SK-N-SH (cell line): Measurements from ENCODE around the gene SCAMP3. TPM values are rescaled to one million over a fixed set of nuclear protein-coding genes. Genes with fewer than 3 reads are reported as not detected.
A peak's percentile ranks its signal among the peaks of the same experiment; 100 is the strongest.

ENCODE experiments used
- CTCF ChIA-PET: fragments of 300-600, 350-600 bp; formaldehyde crosslinking; extraction: SDS; loops from one replicate; lab custom pipeline; 2021; lab: Yijun Ruan, JAX
- POLR2A ChIA-PET: fragments of 350-600 bp; sonication (Branson Sonifier 250); formaldehyde crosslinking; extraction: SDS; loops from one replicate; lab custom pipeline; 2020; ENCODE audit warnings: antibody characterized with exemption, inconsistent platforms; lab: Yijun Ruan, JAX
- DNase-seq: peaks from one replicate; pipeline ENCODE4 v3.0.0; 2012
- H2AFZ ChIP-seq: fragments of 200-600 bp; sonication (generic); 2 replicates; pipeline ENCODE4 v1.8.1; 2016; ENCODE audit warnings: antibody characterized with exemption, mild to moderate bottlenecking, low read depth
- H3F3A ChIP-seq: fragments of 200-600 bp; sonication (generic); replicated peaks from 2 replicates; pipeline ENCODE3; 2016; ENCODE audit warnings: antibody characterized with exemption, mild to moderate bottlenecking; ENCODE audit not compliant: insufficient read depth
- H3K27ac ChIP-seq, 2 experiments: fragments of 200-500 bp in 1 of 2; fragments of 200-600 bp in 1 of 2; sonication (Bioruptor generic) in 1 of 2; sonication (generic), shearing (Covaris generic) in 1 of 2; 2 replicates each; pipeline versions ENCODE4 v1.5.1 to v1.6.1; 2014 to 2016; ENCODE audit warnings: low read depth in 2 of 2, inconsistent platforms in 1 of 2, low read length in 1 of 2, mild to moderate bottlenecking in 1 of 2, mixed read lengths in 1 of 2
- H3K27me3 ChIP-seq: fragments of 200-600 bp; sonication (generic), shearing (Covaris generic); 2 replicates; pipeline ENCODE4 v1.6.1; 2016; ENCODE audit warnings: mixed run types; ENCODE audit not compliant: insufficient read depth
- H3K36me3 ChIP-seq, 2 experiments: fragments of 200-500 bp in 1 of 2; fragments of 200-600 bp in 1 of 2; sonication (Bioruptor generic) in 1 of 2; sonication (generic) in 1 of 2; replicated peaks in 1 of 2; 2 replicates each; pipeline versions ENCODE3 to v1.5.1; 2014 to 2016; ENCODE audit warnings: low read length in 1 of 2, mild to moderate bottlenecking in 1 of 2; ENCODE audit not compliant: insufficient read depth in 2 of 2, control insufficient read depth in 1 of 2
- H3K4me1 ChIP-seq, 2 experiments: fragments of 200-500 bp in 1 of 2; fragments of 200-600 bp in 1 of 2; sonication (Bioruptor generic) in 1 of 2; sonication (generic), shearing (Covaris generic) in 1 of 2; 2 replicates each; pipeline versions ENCODE4 v1.5.1 to v1.6.1; 2014 to 2016; ENCODE audit warnings: low read depth in 1 of 2, low read length in 1 of 2, mixed run types in 1 of 2; ENCODE audit not compliant: insufficient read depth in 2 of 2, control insufficient read depth in 1 of 2
- H3K4me2 ChIP-seq: fragments of 200-600 bp; sonication (generic), shearing (Covaris generic); 2 replicates; pipeline ENCODE4 v1.6.1; 2017; ENCODE audit warnings: mixed run types
- H3K4me3 ChIP-seq, 2 experiments: fragments of 200-500 bp in 1 of 2; fragments of 200-600 bp in 1 of 2; sonication (Bioruptor generic) in 1 of 2; sonication (generic), shearing (Covaris generic) in 1 of 2; 2 replicates each; pipeline versions ENCODE4 v1.5.1 to v1.8.1; 2014 to 2016; ENCODE audit warnings: low read depth in 2 of 2, inconsistent platforms in 1 of 2, low read length in 1 of 2, mild to moderate bottlenecking in 1 of 2, mixed read lengths in 1 of 2, moderate library complexity in 1 of 2
- H3K79me2 ChIP-seq: fragments of 200-600 bp; sonication (generic); 2 replicates; pipeline ENCODE4 v1.8.1; 2017; ENCODE audit warnings: mild to moderate bottlenecking; ENCODE audit not compliant: insufficient read depth
- H3K9ac ChIP-seq: fragments of 200-600 bp; sonication (generic); 2 replicates; pipeline ENCODE4 v1.6.1; 2017; ENCODE audit warnings: mixed run types
- H3K9me2 ChIP-seq: fragments of 200-600 bp; sonication (generic); 2 replicates; pipeline ENCODE4 v1.6.1; 2017; ENCODE audit warnings: mixed run types
- H3K9me3 ChIP-seq: fragments of 200-600 bp; sonication (generic); 2 replicates; pipeline ENCODE4 v1.6.1; 2017; ENCODE audit warnings: mixed run types, mild to moderate bottlenecking, moderate library complexity
- H4K20me1 ChIP-seq: fragments of 200-600 bp; sonication (generic); 2 replicates; pipeline ENCODE4 v1.6.1; 2017; ENCODE audit warnings: mild to moderate bottlenecking, mixed run types; ENCODE audit not compliant: insufficient read depth
- CHD2 ChIP-seq: fragments of 150-350 bp; IDR thresholded peaks from 2 replicates; pipeline ENCODE4 v1.6.1; 2018; ENCODE audit warnings: low read length; ENCODE audit not compliant: partially characterized antibody
- ELF1 ChIP-seq: IDR thresholded peaks from 2 replicates; pipeline ENCODE4 v1.4.0; 2012
- EZH2phosphoT487 ChIP-seq: fragments of 200-600 bp; sonication (generic); IDR thresholded peaks from 2 replicates; pipeline ENCODE4 v1.6.1; 2017; ENCODE audit warnings: low read depth, mixed run types, mild to moderate bottlenecking, antibody characterized with exemption, moderate library complexity, borderline replicate concordance
- FOSL2 ChIP-seq: IDR thresholded peaks from 2 replicates; pipeline ENCODE4 v1.4.0; 2012; ENCODE audit warnings: low read depth, mild to moderate bottlenecking, moderate library complexity, borderline replicate concordance
- FOXJ3 ChIP-seq: sonication (generic); formaldehyde crosslinking; IDR thresholded peaks from 2 replicates; pipeline ENCODE4 v1.5.1; 2020; ENCODE audit warnings: mild to moderate bottlenecking, missing genetic modification reagents
- FOXM1 ChIP-seq: IDR thresholded peaks from 2 replicates; pipeline ENCODE4 v1.4.0; 2012; ENCODE audit warnings: low read depth, mild to moderate bottlenecking
- GABPA ChIP-seq: IDR thresholded peaks from 2 replicates; pipeline ENCODE4 v1.4.0; 2012; ENCODE audit warnings: low read depth, mild to moderate bottlenecking
- GATA2 ChIP-seq: sonication (generic); formaldehyde crosslinking; IDR thresholded peaks from 2 replicates; pipeline ENCODE4 v1.5.0; 2020; ENCODE audit warnings: mild to moderate bottlenecking, missing genetic modification reagents
- JUND ChIP-seq: IDR thresholded peaks from 2 replicates; pipeline ENCODE4 v1.4.0; 2012
- MEF2A ChIP-seq: IDR thresholded peaks from 2 replicates; pipeline ENCODE4 v1.4.0; 2012; ENCODE audit warnings: low read depth, borderline replicate concordance
- MXI1 ChIP-seq: IDR thresholded peaks from 2 replicates; pipeline ENCODE4 v1.6.1; 2012; ENCODE audit warnings: mild to moderate bottlenecking, low read depth, low read length, improper control_type of control experiment
- NFIC ChIP-seq: IDR thresholded peaks from 2 replicates; pipeline ENCODE4 v1.4.0; 2012; ENCODE audit warnings: borderline replicate concordance
- NRF1 ChIP-seq: IDR thresholded peaks from 2 replicates; pipeline ENCODE4 v1.6.1; 2012; ENCODE audit warnings: low read depth, mild to moderate bottlenecking, low read length
- RXRA ChIP-seq: IDR thresholded peaks from 2 replicates; pipeline ENCODE4 v1.4.0; 2012; ENCODE audit warnings: low read depth, mild to moderate bottlenecking, borderline replicate concordance
- SMC3 ChIP-seq: IDR thresholded peaks from 2 replicates; pipeline ENCODE4 v1.6.1; 2012; ENCODE audit warnings: low read depth, low read length, improper control_type of control experiment
- TAF1 ChIP-seq: IDR thresholded peaks from 2 replicates; pipeline ENCODE4 v1.6.1; 2012; ENCODE audit warnings: low read depth, mild to moderate bottlenecking, low read length, moderate library complexity, borderline replicate concordance
- TCF12 ChIP-seq: IDR thresholded peaks from 2 replicates; pipeline ENCODE4 v1.4.0; 2012
- TEAD4 ChIP-seq: IDR thresholded peaks from 2 replicates; pipeline ENCODE4 v1.4.0; 2012; ENCODE audit warnings: mild to moderate bottlenecking, borderline replicate concordance; ENCODE audit not compliant: insufficient read depth
- YY1 ChIP-seq: IDR thresholded peaks from 2 replicates; pipeline ENCODE4 v1.4.0; 2012; ENCODE audit warnings: low read depth, mild to moderate bottlenecking
- WGBS: methylation state at CpG from one replicate; pipeline ENCODE4 v1.1.6; 2017; ENCODE audit warnings: low lambda C conversion rate; 5-methylcytosine and 5-hydroxymethylcytosine counted together
- polyA plus RNA-seq, 3 experiments: library from polyadenylated mRNA; depleted of rRNA; stranded (reverse); fragments of >200 nt; gene quantifications; 2 replicates each; pipeline ENCODE4 v1.2.3, GENCODE V29; 2012
- TF ChIP-seq, protein P1 (sequence below): IDR thresholded peaks from 2 replicates; pipeline ENCODE4 v1.6.1; 2012; ENCODE audit warnings: mild to moderate bottlenecking, low read depth, low read length, moderate library complexity
- TF ChIP-seq, protein P2 (sequence below): IDR thresholded peaks from 2 replicates; pipeline ENCODE4; 2012
- TF ChIP-seq, protein P3 (sequence below): IDR thresholded peaks from 2 replicates; pipeline ENCODE4 v1.4.0; 2012; ENCODE audit warnings: low read depth

Gene SCAMP3
- polyA plus RNA-seq, 1 of the 3 experiments (the other 2 are of a cell fraction), result 193 TPM

DNA sequence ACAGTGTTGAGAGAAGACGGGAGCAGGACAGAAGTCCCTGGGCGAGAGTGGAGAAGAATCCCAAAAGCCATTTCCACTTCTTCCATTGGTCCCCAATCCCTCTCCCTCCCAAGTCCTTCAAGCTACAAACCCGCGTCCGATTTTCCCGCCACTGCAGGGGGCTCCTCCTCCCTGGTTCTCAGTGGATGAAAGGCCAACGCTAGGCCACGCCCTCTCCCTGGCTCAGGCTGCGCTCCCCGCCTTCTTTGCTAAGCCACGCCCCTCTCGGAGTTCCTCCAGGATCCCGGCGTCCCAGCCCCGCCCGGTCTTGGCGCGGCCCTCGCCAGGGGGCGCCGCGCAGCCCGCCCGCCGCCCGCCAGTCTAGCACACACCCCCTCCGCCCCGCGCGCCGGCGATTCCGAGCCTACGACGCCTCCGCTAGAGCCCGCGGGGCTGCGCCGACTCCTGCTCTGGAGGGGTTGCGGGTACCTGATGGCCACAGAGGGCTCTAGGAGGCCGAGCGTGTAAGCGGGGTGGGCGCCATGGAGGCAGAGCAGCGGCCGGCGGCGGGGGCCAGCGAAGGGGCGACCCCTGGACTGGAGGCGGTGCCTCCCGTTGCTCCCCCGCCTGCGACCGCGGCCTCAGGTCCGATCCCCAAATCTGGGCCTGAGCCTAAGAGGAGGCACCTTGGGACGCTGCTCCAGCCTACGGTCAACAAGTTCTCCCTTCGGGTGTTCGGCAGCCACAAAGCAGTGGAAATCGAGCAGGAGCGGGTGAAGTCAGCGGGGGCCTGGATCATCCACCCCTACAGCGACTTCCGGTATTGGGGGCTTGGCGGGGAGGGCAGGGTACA lies 15.1 kb upstream of the SCAMP3 start, which contains the start of gene HCN3 (continued):
- TF ChIP-seq, protein P1, sequence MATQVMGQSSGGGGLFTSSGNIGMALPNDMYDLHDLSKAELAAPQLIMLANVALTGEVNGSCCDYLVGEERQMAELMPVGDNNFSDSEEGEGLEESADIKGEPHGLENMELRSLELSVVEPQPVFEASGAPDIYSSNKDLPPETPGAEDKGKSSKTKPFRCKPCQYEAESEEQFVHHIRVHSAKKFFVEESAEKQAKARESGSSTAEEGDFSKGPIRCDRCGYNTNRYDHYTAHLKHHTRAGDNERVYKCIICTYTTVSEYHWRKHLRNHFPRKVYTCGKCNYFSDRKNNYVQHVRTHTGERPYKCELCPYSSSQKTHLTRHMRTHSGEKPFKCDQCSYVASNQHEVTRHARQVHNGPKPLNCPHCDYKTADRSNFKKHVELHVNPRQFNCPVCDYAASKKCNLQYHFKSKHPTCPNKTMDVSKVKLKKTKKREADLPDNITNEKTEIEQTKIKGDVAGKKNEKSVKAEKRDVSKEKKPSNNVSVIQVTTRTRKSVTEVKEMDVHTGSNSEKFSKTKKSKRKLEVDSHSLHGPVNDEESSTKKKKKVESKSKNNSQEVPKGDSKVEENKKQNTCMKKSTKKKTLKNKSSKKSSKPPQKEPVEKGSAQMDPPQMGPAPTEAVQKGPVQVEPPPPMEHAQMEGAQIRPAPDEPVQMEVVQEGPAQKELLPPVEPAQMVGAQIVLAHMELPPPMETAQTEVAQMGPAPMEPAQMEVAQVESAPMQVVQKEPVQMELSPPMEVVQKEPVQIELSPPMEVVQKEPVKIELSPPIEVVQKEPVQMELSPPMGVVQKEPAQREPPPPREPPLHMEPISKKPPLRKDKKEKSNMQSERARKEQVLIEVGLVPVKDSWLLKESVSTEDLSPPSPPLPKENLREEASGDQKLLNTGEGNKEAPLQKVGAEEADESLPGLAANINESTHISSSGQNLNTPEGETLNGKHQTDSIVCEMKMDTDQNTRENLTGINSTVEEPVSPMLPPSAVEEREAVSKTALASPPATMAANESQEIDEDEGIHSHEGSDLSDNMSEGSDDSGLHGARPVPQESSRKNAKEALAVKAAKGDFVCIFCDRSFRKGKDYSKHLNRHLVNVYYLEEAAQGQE, result 0 out of 2 replicates have a peak, but pooled peaks have one; percentile 28
- no peak for TF ChIP-seq TEAD4
- no peak; the same call in none of the 2 replicates for TF ChIP-seq NRF1
- TF ChIP-seq SMC3, result peak; percentile 73
- peak; percentile 36; the same call in 1 of the 2 replicates for TF ChIP-seq MXI1
- TF ChIP-seq GATA2, result no peak
- TF ChIP-seq ELF1, result no peak
- no peak for TF ChIP-seq EZH2phosphoT487
- TF ChIP-seq, protein P2, sequence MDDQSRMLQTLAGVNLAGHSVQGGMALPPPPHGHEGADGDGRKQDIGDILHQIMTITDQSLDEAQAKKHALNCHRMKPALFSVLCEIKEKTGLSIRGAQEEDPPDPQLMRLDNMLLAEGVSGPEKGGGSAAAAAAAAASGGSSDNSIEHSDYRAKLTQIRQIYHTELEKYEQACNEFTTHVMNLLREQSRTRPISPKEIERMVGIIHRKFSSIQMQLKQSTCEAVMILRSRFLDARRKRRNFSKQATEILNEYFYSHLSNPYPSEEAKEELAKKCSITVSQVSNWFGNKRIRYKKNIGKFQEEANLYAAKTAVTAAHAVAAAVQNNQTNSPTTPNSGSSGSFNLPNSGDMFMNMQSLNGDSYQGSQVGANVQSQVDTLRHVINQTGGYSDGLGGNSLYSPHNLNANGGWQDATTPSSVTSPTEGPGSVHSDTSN, result no peak
- TF ChIP-seq YY1, result no peak
- TF ChIP-seq TCF12, result no peak
- TF ChIP-seq FOXJ3 (CRISPR knock-in tag), result no peak
- TF ChIP-seq JUND, result no peak
- no peak for TF ChIP-seq RXRA

DNA sequence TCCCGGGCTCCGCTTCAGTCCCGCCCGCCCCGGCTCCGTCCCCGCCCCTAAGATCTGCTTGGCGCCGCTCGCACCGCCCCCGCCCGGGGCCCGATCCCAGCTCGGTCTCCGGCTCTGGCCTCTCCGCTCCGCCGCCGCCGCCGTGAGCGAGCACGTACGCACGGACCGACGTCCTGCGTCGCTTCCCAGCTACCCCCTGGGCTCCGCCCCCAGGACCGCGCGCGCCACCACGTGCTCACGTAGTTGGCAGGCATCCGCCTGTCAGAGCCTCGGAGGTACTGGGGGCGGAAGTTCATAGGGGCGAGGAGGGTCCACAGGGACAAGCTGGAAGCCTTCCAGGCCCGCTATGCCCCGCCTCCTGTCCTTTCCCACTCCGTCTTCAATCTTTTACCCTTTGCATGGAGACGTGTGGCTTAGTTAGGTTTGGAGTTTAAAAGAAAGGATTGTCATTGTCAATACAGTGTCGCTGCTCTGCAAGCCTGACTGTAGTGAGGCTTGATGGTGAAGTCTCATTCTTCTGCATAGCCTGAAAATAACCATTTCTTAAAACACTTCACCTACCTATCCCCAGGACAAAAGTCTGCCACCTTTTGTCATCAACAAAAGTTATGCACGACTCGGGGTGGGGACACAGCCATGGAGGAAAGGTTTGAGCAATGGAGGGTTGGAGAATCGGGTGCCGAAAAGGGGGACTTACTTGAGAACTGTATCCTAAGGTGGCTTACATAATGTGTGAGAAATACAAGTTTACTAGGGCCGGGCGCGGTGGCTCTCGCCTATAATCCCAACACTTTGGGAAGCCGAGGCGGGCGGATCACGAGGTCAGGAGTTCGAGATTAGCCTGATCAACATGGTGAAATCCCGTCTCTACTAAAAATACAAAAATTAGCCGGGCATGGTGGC lies 11.4 kb upstream of the SCAMP3 start, which contains the start of gene CLK2:
CLK2 (minus strand) TSS at position 162 of the 903 bp plus-strand sequence. CDS start 2,527 bp downstream, outside the sequence.
- Histone ChIP-seq H3K4me1 (peaks cover 3 to 22% of the 10 kb centered on the region in 2 experiments; a peak in 2 of 4 replicates), H3K27ac (peak within 1 kb of the TSS; percentile 86 to 93), H3K79me2 (peaks cover 41% of the 10 kb centered on the region), H3K9me3 (no peaks in the 10 kb centered on the region), H3K4me3 (peak within 1 kb of the TSS; percentile 72 to 94), H3K27me3 (no peaks in the 10 kb centered on the region), H3K36me3 (peaks cover 24 to 26% of the 10 kb centered on the region in 2 experiments), H3K4me2 (peak within 1 kb of the TSS; percentile 86), H4K20me1 (peaks cover 17% of the 10 kb centered on the region), H2AFZ (peak within 1 kb of the TSS; percentile 34; the same call in 1 of the 2 replicates), H3F3A (peaks cover 14% of the 10 kb centered on the region), H3K9me2 (no peaks in the 10 kb centered on the region), H3K9ac (peak within 1 kb of the TSS; percentile 88)
- WGBS, result 42% methylated on average over 26 of the region's 61 CpGs
- ChIA-PET POLR2A (interaction anchor here (0.9 to 2.3 kb wide), 10 partner anchors 9 to 585 kb away, joined by 3 to 13 read pairs (median 5); partner anchors contain the start of genes ENTREP3, KRTCAP2, MTX1 and RUSC1), CTCF (interaction anchor here (0.6 to 13.2 kb wide), 9 partner anchors 13 to 274 kb away, joined by 3 to 126 read pairs (median 4); partner anchors contain the start of gene ENTREP3)
- DNase-seq, result peak; percentile 98
- TF ChIP-seq FOXM1 (no peak), FOSL2 (no peak), GABPA (peak; percentile 30; the same call in 1 of the 2 replicates), TEAD4 (no peak), NFIC (peak; percentile 81), EZH2phosphoT487 (no peak), MEF2A (no peak), ELF1 (peak; percentile 69), NRF1 (peak; percentile 45; the same call in 1 of the 2 replicates), GATA2 (no peak), CHD2 (no peak), TAF1 (peak; percentile 81)
- TF ChIP-seq, protein P3, sequence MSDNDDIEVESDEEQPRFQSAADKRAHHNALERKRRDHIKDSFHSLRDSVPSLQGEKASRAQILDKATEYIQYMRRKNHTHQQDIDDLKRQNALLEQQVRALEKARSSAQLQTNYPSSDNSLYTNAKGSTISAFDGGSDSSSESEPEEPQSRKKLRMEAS, result peak; percentile 99
- TF ChIP-seq, protein P2, result peak; percentile 25; the same call in 1 of the 2 replicates
